Adrenal gland (tissue), 5 donors: ENCODE results near the gene C4A.

Experiments used
- POLR2A ChIP-seq, 2 donors: fragments of 450-650 bp; IDR thresholded peaks; one replicate each; pipeline ENCODE4 v1.6.1; 2017; ENCODE audit warnings: antibody characterized with exemption in 2 of 2, mild to moderate bottlenecking in 2 of 2, moderate library complexity in 1 of 2
- TF ChIP-seq, protein P1 (sequence below), 6 experiments: fragments of 450-650 bp in 4 of 6; fragments of 200-600 bp in 2 of 6; sonication (generic) in 1 of 6; IDR thresholded peaks; 1 replicate in 5 of 6; 2 replicates in 1 of 6; pipeline versions ENCODE4 v1.5.1 to v1.8.0; 2016 to 2021; ENCODE audit warnings: antibody characterized with exemption in 6 of 6, mild to moderate bottlenecking in 2 of 6, moderate library complexity in 1 of 6
- donor health status: DM: no; HTN: no; CAD: no.

DNA sequence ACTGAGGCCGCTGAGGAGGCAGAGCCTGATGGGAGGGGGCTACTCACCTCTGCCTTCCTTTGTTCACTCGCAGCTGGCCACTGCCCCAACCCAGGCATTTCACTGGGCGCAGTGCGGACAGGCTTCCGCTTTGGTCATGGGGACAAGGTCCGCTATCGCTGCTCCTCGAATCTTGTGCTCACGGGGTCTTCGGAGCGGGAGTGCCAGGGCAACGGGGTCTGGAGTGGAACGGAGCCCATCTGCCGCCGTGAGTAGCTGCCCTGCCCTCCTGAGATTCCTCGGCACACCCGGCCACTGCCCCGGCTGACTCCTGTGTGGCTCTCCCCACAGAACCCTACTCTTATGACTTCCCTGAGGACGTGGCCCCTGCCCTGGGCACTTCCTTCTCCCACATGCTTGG is 48.3 kb upstream of the C4A start:
- TF ChIP-seq, protein P1, sequence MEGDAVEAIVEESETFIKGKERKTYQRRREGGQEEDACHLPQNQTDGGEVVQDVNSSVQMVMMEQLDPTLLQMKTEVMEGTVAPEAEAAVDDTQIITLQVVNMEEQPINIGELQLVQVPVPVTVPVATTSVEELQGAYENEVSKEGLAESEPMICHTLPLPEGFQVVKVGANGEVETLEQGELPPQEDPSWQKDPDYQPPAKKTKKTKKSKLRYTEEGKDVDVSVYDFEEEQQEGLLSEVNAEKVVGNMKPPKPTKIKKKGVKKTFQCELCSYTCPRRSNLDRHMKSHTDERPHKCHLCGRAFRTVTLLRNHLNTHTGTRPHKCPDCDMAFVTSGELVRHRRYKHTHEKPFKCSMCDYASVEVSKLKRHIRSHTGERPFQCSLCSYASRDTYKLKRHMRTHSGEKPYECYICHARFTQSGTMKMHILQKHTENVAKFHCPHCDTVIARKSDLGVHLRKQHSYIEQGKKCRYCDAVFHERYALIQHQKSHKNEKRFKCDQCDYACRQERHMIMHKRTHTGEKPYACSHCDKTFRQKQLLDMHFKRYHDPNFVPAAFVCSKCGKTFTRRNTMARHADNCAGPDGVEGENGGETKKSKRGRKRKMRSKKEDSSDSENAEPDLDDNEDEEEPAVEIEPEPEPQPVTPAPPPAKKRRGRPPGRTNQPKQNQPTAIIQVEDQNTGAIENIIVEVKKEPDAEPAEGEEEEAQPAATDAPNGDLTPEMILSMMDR (IDR thresholded peaks at IDR 0.05): no peak
- TF ChIP-seq POLR2A (IDR thresholded peaks at IDR 0.05): no peak
